WERI-Rb-1 (cell line): ENCODE data around the gene TRIM7.

Experiments
- DNase-seq: peaks from one replicate; pipeline ENCODE4 v3.0.0-alpha.2; 2020
- H3K27ac ChIP-seq: fragments of 250-450 bp; sonication (Bioruptor Pico); 2 replicates; pipeline ENCODE4 v1.5.1; 2020; ENCODE audit warnings: mild to moderate bottlenecking, moderate library complexity
- H3K27me3 ChIP-seq: fragments of 250-450 bp; sonication (Bioruptor Pico); 2 replicates; pipeline ENCODE4 v1.5.1; 2021; ENCODE audit warnings: mild to moderate bottlenecking, low read depth, moderate library complexity; ENCODE audit not compliant: insufficient read depth, severe bottlenecking
- H3K36me3 ChIP-seq: fragments of 250-450 bp; sonication (Bioruptor Pico); 2 replicates; pipeline ENCODE4 v1.5.1; 2020; ENCODE audit warnings: mild to moderate bottlenecking, moderate library complexity
- H3K4me3 ChIP-seq: 2 replicates; pipeline ENCODE4 v1.5.1; 2011; ENCODE audit warnings: low read depth, mild to moderate bottlenecking, control low read depth, low read length
- H3K9me3 ChIP-seq: fragments of 250-450 bp; sonication (Bioruptor Pico); 2 replicates; pipeline ENCODE4 v1.5.1; 2021; ENCODE audit warnings: mild to moderate bottlenecking, moderate library complexity; ENCODE audit not compliant: severe bottlenecking
- TF ChIP-seq, protein P1 (sequence below): IDR thresholded peaks from 2 replicates; pipeline ENCODE4 v1.5.1; 2011; ENCODE audit warnings: low read depth, mild to moderate bottlenecking, control low read depth, inconsistent platforms, low read length

TRIM7 gene

DNA sequence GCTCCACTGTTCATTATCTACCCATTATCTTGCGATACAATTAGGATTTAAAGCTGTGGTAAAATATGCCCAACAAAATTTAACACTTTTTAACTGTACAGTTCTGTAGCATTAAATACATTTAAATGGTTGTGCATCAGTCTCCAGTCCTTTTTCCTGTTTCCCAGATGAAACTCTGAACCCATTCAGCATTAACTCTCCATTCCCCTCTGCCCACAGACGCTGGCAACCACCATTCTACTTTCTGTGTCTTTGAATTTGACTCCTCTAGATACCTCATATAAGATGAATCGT, 2.9 kb upstream of the TRIM7 start:
- no peaks in the 10 kb centered on the region for H3K36me3 ChIP-seq
- TF ChIP-seq, protein P1, sequence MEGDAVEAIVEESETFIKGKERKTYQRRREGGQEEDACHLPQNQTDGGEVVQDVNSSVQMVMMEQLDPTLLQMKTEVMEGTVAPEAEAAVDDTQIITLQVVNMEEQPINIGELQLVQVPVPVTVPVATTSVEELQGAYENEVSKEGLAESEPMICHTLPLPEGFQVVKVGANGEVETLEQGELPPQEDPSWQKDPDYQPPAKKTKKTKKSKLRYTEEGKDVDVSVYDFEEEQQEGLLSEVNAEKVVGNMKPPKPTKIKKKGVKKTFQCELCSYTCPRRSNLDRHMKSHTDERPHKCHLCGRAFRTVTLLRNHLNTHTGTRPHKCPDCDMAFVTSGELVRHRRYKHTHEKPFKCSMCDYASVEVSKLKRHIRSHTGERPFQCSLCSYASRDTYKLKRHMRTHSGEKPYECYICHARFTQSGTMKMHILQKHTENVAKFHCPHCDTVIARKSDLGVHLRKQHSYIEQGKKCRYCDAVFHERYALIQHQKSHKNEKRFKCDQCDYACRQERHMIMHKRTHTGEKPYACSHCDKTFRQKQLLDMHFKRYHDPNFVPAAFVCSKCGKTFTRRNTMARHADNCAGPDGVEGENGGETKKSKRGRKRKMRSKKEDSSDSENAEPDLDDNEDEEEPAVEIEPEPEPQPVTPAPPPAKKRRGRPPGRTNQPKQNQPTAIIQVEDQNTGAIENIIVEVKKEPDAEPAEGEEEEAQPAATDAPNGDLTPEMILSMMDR: no peak
- H3K27ac ChIP-seq: no peak overlapping the region
- peaks cover 15% of the 10 kb centered on the region for H3K27me3 ChIP-seq
- peak overlapping the region; percentile 69 for H3K4me3 ChIP-seq
- DNase-seq: no peak
- no peaks in the 10 kb centered on the region for H3K9me3 ChIP-seq

DNA sequence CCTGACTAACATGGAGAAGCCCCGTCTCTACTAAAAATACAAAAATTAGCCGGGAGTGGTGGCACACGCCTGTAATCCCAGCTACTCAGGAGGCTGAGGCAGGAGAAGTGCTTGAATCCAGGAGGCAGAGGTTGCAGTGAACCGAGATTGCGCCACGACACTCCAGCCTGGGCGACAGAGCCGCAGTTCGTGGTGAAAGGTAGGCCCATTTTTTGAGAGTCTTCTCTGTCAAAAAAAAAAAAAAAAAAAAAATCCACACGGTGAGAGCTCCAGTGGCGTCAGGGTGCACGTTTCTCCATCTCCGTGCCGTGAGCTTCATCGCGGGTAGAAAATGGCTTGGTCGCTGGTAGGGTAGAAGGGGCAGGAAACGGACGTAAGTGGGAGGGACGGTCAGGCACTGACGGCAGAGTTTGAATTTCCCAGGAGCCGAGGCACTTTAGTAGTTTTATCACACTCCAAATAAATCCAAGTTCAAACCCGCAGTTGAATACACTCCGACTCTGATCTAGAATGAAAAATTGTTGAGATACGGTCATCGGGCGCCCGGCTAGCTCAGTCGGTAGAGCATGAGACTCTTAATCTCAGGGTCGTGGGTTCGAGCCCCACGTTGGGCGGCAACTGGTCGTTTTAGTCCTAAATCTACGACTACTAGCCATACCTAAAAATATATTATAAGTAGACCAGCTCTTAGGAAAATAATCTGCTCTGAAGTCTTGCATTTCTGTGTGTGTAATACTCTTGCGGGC, 2.4 kb upstream of the TRIM7 start:
- peak; percentile 62 for DNase-seq
- Histone ChIP-seq H3K4me3 (peak overlapping the region; percentile 69), H3K27ac (peak overlapping the region; percentile 19; the same call in 1 of the 2 replicates), H3K36me3 (no peaks in the 10 kb centered on the region), H3K27me3 (peaks cover 15% of the 10 kb centered on the region), H3K9me3 (no peaks in the 10 kb centered on the region)
- TF ChIP-seq, protein P1: no peak

GRCh38 chr5:181205761-181206649, 1.0 kb upstream of the TRIM7 start:
- Histone ChIP-seq H3K27me3 (peaks cover 15% of the 10 kb centered on the region), H3K36me3 (no peaks in the 10 kb centered on the region), H3K27ac (no peak overlapping the region), H3K4me3 (peak overlapping the region; percentile 44), H3K9me3 (no peaks in the 10 kb centered on the region)
- no peak for DNase-seq
- TF ChIP-seq, protein P1: no peak

- H3K27me3 ChIP-seq: peaks cover 15% of the 10 kb centered on the region
- peak overlapping the region; percentile 44 for H3K4me3 ChIP-seq
- no peak overlapping the region for H3K27ac ChIP-seq
- TF ChIP-seq, protein P1: no peak
- H3K9me3 ChIP-seq: no peaks in the 10 kb centered on the region
- no peak for DNase-seq
- no peaks in the 10 kb centered on the region for H3K36me3 ChIP-seq
These were observed 727 bp downstream of the TRIM7 start for GRCh38 chr5:181204113-181204825.

DNA sequence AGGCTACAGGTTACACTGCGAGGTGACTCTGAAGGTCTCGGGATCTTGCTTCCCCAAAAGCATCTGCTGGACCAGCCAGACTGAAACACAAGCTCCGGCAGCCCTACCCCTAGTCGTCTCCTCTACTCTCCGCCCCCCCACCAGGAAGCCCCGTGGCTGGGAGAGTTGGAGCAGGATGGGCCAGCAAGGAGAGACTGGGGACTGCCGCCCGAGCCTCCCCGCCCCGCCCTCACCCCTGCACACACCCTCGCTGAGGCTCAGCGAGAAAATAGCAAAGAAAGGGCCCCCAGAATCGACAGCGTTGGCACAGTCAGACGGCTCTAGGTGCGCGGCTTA, 1.3 kb downstream of the TRIM7 start:
- TF ChIP-seq, protein P1: no peak
- Histone ChIP-seq H3K36me3 (no peaks in the 10 kb centered on the region), H3K9me3 (no peaks in the 10 kb centered on the region), H3K27me3 (peaks cover 15% of the 10 kb centered on the region), H3K4me3 (peak overlapping the region; percentile 44), H3K27ac (no peak overlapping the region)
- DNase-seq: no peak
